Choroid plexus epithelial cell (primary cell): Measurements from ENCODE around the gene ASTN2.

Experiments
- DNase-seq: peaks from one replicate; pipeline ENCODE4 v3.0.0-alpha.2; 2010; ENCODE audit warnings: low read depth
- H3K4me3 ChIP-seq: 2 replicates; pipeline ENCODE4 v1.5.1; 2011; ENCODE audit warnings: low read depth, mild to moderate bottlenecking, control low read depth, low read length, moderate library complexity
- CTCF ChIP-seq: conservative IDR thresholded peaks from 2 replicates; pipeline ENCODE4 v1.5.1; 2011; ENCODE audit warnings: low read depth, mild to moderate bottlenecking, control low read depth, inconsistent platforms, low read length, moderate library complexity

Gene ASTN2

GRCh38 chr9:117018966-117019617 is 395.8 kb downstream of the ASTN2 start:
- TF ChIP-seq CTCF: no peak
- DNase-seq: no peak

GRCh38 chr9:117017414-117017985 is 397.4 kb downstream of the ASTN2 start:
- TF ChIP-seq CTCF: no peak
- no peak for DNase-seq
- H3K4me3 ChIP-seq: no peak overlapping the region

More at GRCh38 chr9:117018966-117019617, 395.8 kb downstream of the ASTN2 start:
- no peak overlapping the region for H3K4me3 ChIP-seq

- H3K4me3 ChIP-seq: no peak overlapping the region
- TF ChIP-seq CTCF: no peak
- DNase-seq: no peak
Observed at GRCh38 chr9:117014061-117014460, 400.8 kb downstream of the ASTN2 start.

GRCh38 chr9:117013440-117013995 is 401.3 kb downstream of the ASTN2 start:
- no peak for TF ChIP-seq CTCF
- H3K4me3 ChIP-seq: no peak overlapping the region
- no peak for DNase-seq

GRCh38 chr9:117010061-117010460 is 404.8 kb downstream of the ASTN2 start:
- no peak for DNase-seq
- no peak for TF ChIP-seq CTCF
- no peak overlapping the region for H3K4me3 ChIP-seq

GRCh38 chr9:117008876-117009275 is 406.0 kb downstream of the ASTN2 start:
- TF ChIP-seq CTCF: no peak
- no peak for DNase-seq
- no peak overlapping the region for H3K4me3 ChIP-seq

GRCh38 chr9:117008461-117008860 is 406.4 kb downstream of the ASTN2 start:
- TF ChIP-seq CTCF: no peak
- no peak for DNase-seq
- H3K4me3 ChIP-seq: no peak overlapping the region
